HepG2 (cell line): ENCODE measurements around the gene SH3BP5. TPM values are rescaled to one million over a fixed set of nuclear protein-coding genes. Genes with fewer than 3 reads are reported as not detected.

Experiments used
- ATAC-seq: fragments of 200-7000 bp; cut with Tn5 transposase; 3 replicates; pipeline ENCODE4 v1.9.1; 2020; ENCODE audit warnings: mild to moderate bottlenecking, moderate library complexity
- BruUV-seq: library from RNA; stranded (reverse); fragments of 400-500 nt; replicated peaks from 2 replicates; lab custom pipeline; 2021; lab: Mats Ljungman, UMichigan
- CTCF ChIA-PET: fragments of 300-600 bp; formaldehyde crosslinking; extraction: SDS; loops from one replicate; lab custom pipeline; 2021; ENCODE audit warnings: low total read pairs, inconsistent platforms, low intra/inter-chr PET ratio; lab: Yijun Ruan, JAX
- POLR2A ChIA-PET: fragments of 350-600 bp; sonication (Branson Sonifier 250); formaldehyde crosslinking; loops from one replicate; lab custom pipeline; 2020; ENCODE audit warnings: antibody characterized with exemption, inconsistent platforms; lab: Yijun Ruan, JAX
- DNase-seq: peaks from one replicate; pipeline ENCODE4 v3.0.0-alpha.2; 2015; ENCODE audit warnings: low spot score
- FAIRE-seq: peaks from 3 replicates; lab custom pipeline; 2011; peaks lifted over from hg19 to GRCh38; lab: Jason Lieb, UNC
- H2AFZ ChIP-seq: one replicate; pipeline ENCODE4 v1.6.1; 2011; ENCODE audit warnings: low read length, inconsistent platforms
- H3K27ac ChIP-seq: fragments of 300-600 bp; 3 replicates; pipeline ENCODE4 v1.8.0; 2011; ENCODE audit warnings: mixed run types, mild to moderate bottlenecking, mixed read lengths, low read length, inconsistent platforms; ENCODE audit not compliant: insufficient read depth; ENCODE audit errors: extremely low read length
- H3K27me3 ChIP-seq, 2 experiments: fragments of 200-600 bp in 1 of 2; 2 replicates in 1 of 2; 3 replicates in 1 of 2; pipeline versions ENCODE4 v1.6.0 to v1.8.0; 2011; ENCODE audit warnings: low read length in 2 of 2, mild to moderate bottlenecking in 2 of 2, moderate library complexity in 2 of 2, inconsistent platforms in 1 of 2; ENCODE audit not compliant: insufficient read depth in 2 of 2, control insufficient read depth in 1 of 2
- H3K36me3 ChIP-seq, 2 experiments: fragments of 200-600 bp in 1 of 2; replicated peaks in 1 of 2; 2 replicates in 1 of 2; 3 replicates in 1 of 2; pipeline versions ENCODE4 v1.5.1 to v1.8.0; 2011; ENCODE audit warnings: low read length in 2 of 2, inconsistent platforms in 1 of 2; ENCODE audit not compliant: insufficient read depth in 2 of 2, control insufficient read depth in 1 of 2
- H3K4me1 ChIP-seq: 2 replicates; pipeline ENCODE4 v1.5.1; 2012; ENCODE audit warnings: low read length, inconsistent platforms; ENCODE audit not compliant: insufficient read depth
- H3K4me2 ChIP-seq: 2 replicates; pipeline ENCODE4 v1.6.0; 2011; ENCODE audit warnings: low read depth, low read length, inconsistent platforms
- H3K4me3 ChIP-seq, 3 experiments: fragments of 200-600 bp in 1 of 3; sonication (generic), shearing (Covaris generic) in 1 of 3; replicated peaks in 1 of 3; 2 replicates each; pipeline ENCODE4 v1.5.1; 2011 to 2016; ENCODE audit warnings: low read length in 3 of 3, inconsistent platforms in 2 of 3, low read depth in 2 of 3, mild to moderate bottlenecking in 2 of 3, control low read depth in 1 of 3, mixed read lengths in 1 of 3; ENCODE audit not compliant: insufficient read depth in 1 of 3
- H3K79me2 ChIP-seq: one replicate; pipeline ENCODE4 v1.6.1; 2011; ENCODE audit warnings: low read length, inconsistent platforms; ENCODE audit not compliant: insufficient read depth
- H3K9ac ChIP-seq: 2 replicates; pipeline ENCODE4 v1.6.0; 2011; ENCODE audit warnings: mild to moderate bottlenecking, low read depth, low read length, inconsistent platforms; ENCODE audit not compliant: insufficient read depth
- H3K9me3 ChIP-seq: 2 replicates; pipeline ENCODE4 v1.5.1; 2012; ENCODE audit warnings: mild to moderate bottlenecking, low read length
- H4K20me1 ChIP-seq: 2 replicates; pipeline ENCODE4 v1.6.0; 2011; ENCODE audit warnings: inconsistent platforms, mild to moderate bottlenecking, low read length, moderate library complexity; ENCODE audit not compliant: insufficient read depth
- ARNT2 ChIP-seq: sonication (generic); formaldehyde crosslinking; IDR thresholded peaks from 2 replicates; pipeline ENCODE4 v1.8.0; 2022; ENCODE audit warnings: mild to moderate bottlenecking, low read depth, missing genetic modification reagents, moderate library complexity
- ATRX ChIP-seq: sonication (generic); formaldehyde crosslinking; IDR thresholded peaks from 2 replicates; pipeline ENCODE4 v1.4.0; 2020; ENCODE audit warnings: missing genetic modification reagents, borderline replicate concordance
- CBX5 ChIP-seq: sonication (generic); formaldehyde crosslinking; IDR thresholded peaks from 2 replicates; pipeline ENCODE4 v1.4.0; 2020; ENCODE audit warnings: missing genetic modification reagents, borderline replicate concordance
- CHD4 ChIP-seq: fragments of 200-600 bp; sonication (generic); IDR thresholded peaks from 2 replicates; pipeline ENCODE4 v1.7.0; 2017; ENCODE audit warnings: mild to moderate bottlenecking, low read length, borderline replicate concordance
- FOXO1 ChIP-seq: sonication (generic); formaldehyde crosslinking; IDR thresholded peaks from 2 replicates; pipeline ENCODE4 v1.4.0; 2020; ENCODE audit warnings: missing genetic modification reagents
- PAX8 ChIP-seq: sonication (generic); formaldehyde crosslinking; IDR thresholded peaks from 2 replicates; pipeline ENCODE4 v1.8.0; 2022; ENCODE audit warnings: mild to moderate bottlenecking, missing genetic modification reagents, borderline replicate concordance
- SALL1 ChIP-seq: sonication (generic); formaldehyde crosslinking; IDR thresholded peaks from 2 replicates; pipeline ENCODE4 v1.8.0; 2022; ENCODE audit warnings: mild to moderate bottlenecking, missing genetic modification reagents
- ZBTB20 ChIP-seq: sonication (generic); formaldehyde crosslinking; IDR thresholded peaks from 2 replicates; pipeline ENCODE4 v1.8.1; 2023; ENCODE audit warnings: missing genetic modification reagents, low read depth, mild to moderate bottlenecking, borderline replicate concordance
- ZFP37 ChIP-seq: sonication (generic); formaldehyde crosslinking; IDR thresholded peaks from 2 replicates; pipeline ENCODE4 v1.4.0; 2020; ENCODE audit warnings: missing genetic modification reagents, borderline replicate concordance
- ZNF235 ChIP-seq: sonication (generic); formaldehyde crosslinking; IDR thresholded peaks from 2 replicates; pipeline ENCODE4 v1.8.1; 2023; ENCODE audit warnings: mild to moderate bottlenecking, missing genetic modification reagents, borderline replicate concordance
- ZNF264 ChIP-seq: sonication (generic); formaldehyde crosslinking; IDR thresholded peaks from 2 replicates; pipeline ENCODE4 v1.4.0; 2020; ENCODE audit warnings: missing genetic modification reagents
- ZNF34 ChIP-seq: sonication (generic); formaldehyde crosslinking; IDR thresholded peaks from 2 replicates; pipeline ENCODE4 v1.4.0; 2020; ENCODE audit warnings: mild to moderate bottlenecking, missing genetic modification reagents, borderline replicate concordance
- ZNF383 ChIP-seq: sonication (generic); formaldehyde crosslinking; IDR thresholded peaks from 2 replicates; pipeline ENCODE4 v1.4.0; 2020; ENCODE audit warnings: missing genetic modification reagents, mild to moderate bottlenecking, borderline replicate concordance
- ZNF44 ChIP-seq: sonication (generic); formaldehyde crosslinking; IDR thresholded peaks from 2 replicates; pipeline ENCODE4 v1.5.1; 2020; ENCODE audit warnings: mild to moderate bottlenecking, missing genetic modification reagents
- ZNF605 ChIP-seq: sonication (generic); formaldehyde crosslinking; IDR thresholded peaks from 2 replicates; pipeline ENCODE4 v1.8.0; 2022; ENCODE audit warnings: mild to moderate bottlenecking, missing genetic modification reagents
- ZNF660 ChIP-seq: sonication (generic); formaldehyde crosslinking; IDR thresholded peaks from 2 replicates; pipeline ENCODE4 v1.5.1; 2020; ENCODE audit warnings: mild to moderate bottlenecking, low read depth, missing genetic modification reagents, borderline replicate concordance
- ZNF766 ChIP-seq: sonication (generic); formaldehyde crosslinking; IDR thresholded peaks from 2 replicates; pipeline ENCODE4 v1.5.0; 2020; ENCODE audit warnings: missing genetic modification reagents, borderline replicate concordance
- ZSCAN31 ChIP-seq: sonication (generic); formaldehyde crosslinking; IDR thresholded peaks from 2 replicates; pipeline ENCODE4 v1.5.0; 2020; ENCODE audit warnings: low read depth, mild to moderate bottlenecking, missing genetic modification reagents
- WGBS: methylation state at CpG from one replicate; pipeline ENCODE4 v1.1.6; 2017; ENCODE audit warnings: low lambda C conversion rate; 5-methylcytosine and 5-hydroxymethylcytosine counted together
- in situ Hi-C: cut with HindIII; loops from 2 replicates; pipeline ENCODE4 v1.10.0; 2017; ENCODE audit warnings: low pct_unique_long_range_greater_than_20kb; ENCODE audit not compliant: extremely low pct_ligation_motif_present
- intact Hi-C: fragments of 100-400 bp; cut with micrococcal nuclease; formaldehyde crosslinking; loops from one replicate; pipeline ENCODE4 v1.10.0; 2022; ENCODE audit not compliant: unreplicated experiment
- polyA plus RNA-seq, 8 experiments: library from polyadenylated mRNA; depleted of rRNA in 3 of 8; stranded (reverse) in 7 of 8; unstranded in 1 of 8; fragments of >200 nt; fragmentation: Illumina TruSeq in 4 of 8; extraction: Trizol in 4 of 8; gene quantifications; 2 replicates each; pipeline versions ENCODE4 v1.2.1 to v1.2.3, GENCODE V29; 2011 to 2016; ENCODE audit warnings: low read depth in 4 of 8, missing spikeins in 1 of 8, mixed read lengths in 1 of 8; ENCODE audit not compliant: insufficient read depth in 1 of 8
- total RNA-seq, 5 experiments: library from RNA; depleted of rRNA; stranded (reverse); fragments of >200 nt; fragmentation: Illumina TruSeq; extraction: Trizol; gene quantifications; 2 replicates each; pipeline ENCODE4 v1.2.3, GENCODE V29; 2016; ENCODE audit warnings: low read depth in 1 of 5
- TF ChIP-seq, protein P1 (sequence below): sonication (generic); formaldehyde crosslinking; conservative IDR thresholded peaks from 2 replicates; pipeline ENCODE4 v1.4.0; 2020; ENCODE audit warnings: missing genetic modification reagents
- TF ChIP-seq, protein P2 (sequence below): IDR thresholded peaks from 2 replicates; pipeline ENCODE4 v1.6.1; 2016; ENCODE audit warnings: missing compliant biosample characterization, missing genetic modification reagents, borderline replicate concordance

SH3BP5 gene
- total and polyA plus RNA-seq, 2 of the 13 experiments (the other 11 are each of a cell fraction or from before 2014, with no cell fraction given): 0.09 to 0.16 TPM

DNA sequence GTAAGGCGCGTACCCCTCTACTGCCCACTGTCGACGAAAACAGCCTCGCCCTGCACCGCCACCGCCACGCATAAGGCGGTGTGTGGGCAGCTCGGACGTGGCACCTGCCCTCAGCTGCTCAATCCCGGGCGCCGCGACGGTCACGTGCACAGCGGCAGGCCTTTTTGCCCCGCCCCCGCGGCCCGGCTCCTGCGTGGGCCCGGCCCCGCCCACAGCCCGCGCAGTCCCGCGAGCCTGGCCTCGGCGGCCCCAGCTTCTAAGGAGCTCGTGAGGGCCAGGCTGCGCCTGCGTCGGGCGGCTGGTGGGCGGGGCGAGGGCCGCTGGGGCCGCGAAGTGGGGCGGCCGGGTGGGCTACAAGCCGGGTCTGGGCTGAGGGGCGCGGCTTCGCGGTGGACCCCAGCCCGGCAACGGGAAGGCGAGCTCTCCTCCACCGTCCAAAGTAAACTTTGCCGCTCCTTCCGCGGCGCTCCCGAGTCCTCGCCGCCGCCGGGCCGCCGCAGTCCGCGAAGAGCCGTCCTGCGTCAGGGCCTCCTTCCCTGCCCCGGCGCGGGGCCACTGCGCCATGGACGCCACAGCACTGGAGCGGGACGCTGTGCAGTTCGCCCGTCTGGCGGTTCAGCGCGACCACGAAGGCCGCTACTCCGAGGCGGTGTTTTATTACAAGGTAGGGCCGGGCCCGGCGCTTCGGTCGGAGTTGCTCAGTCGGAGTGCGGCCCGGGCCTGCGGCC, 126.3 kb downstream of the SH3BP5 start, which contains the start of gene CAPN7:
CAPN7 (plus strand) TSS at position 313 of the 728 bp plus-strand sequence; CDS start at position 563, 250 bp downstream.
- Histone ChIP-seq H3K9ac (peak within 1 kb of the TSS; percentile 98), H3K27ac (peak within 1 kb of the TSS; percentile 94), H3K4me2 (peak within 1 kb of the TSS; percentile 80), H2AFZ (peak within 1 kb of the TSS; percentile 25), H3K4me3 (peak within 1 kb of the TSS; percentile 76 to 90 (median 87)), H3K9me3 (no peaks in the 10 kb centered on the region), H4K20me1 (peaks cover 10% of the 10 kb centered on the region; the same call in 1 of the 2 replicates), H3K27me3 (no peaks in the 10 kb centered on the region), H3K36me3 (peaks cover 3 to 7% of the 10 kb centered on the region in 2 experiments; a peak in 2 of 5 replicates), H3K79me2 (peaks cover 38% of the 10 kb centered on the region), H3K4me1 (peaks cover 51% of the 10 kb centered on the region)
- peak; percentile 91 for ATAC-seq
- no TSS peak for BruUV-seq
- WGBS: 0% methylated on average over 26 of the region's 92 CpGs
- CTCF ChIA-PET: no interaction called here
- intact Hi-C loops: loop anchor here (5.0 to 10.0 kb wide), 5 partner anchors 34 to 349 kb away; partner anchors contain the start of gene NR2C2
- POLR2A ChIA-PET: interaction anchor here (0.8 to 2.8 kb wide), 12 partner anchors 9 to 555 kb away, joined by 3 to 13 read pairs (median 3); partner anchors contain the start of genes CCDC174 and RBSN
- in situ Hi-C loops: loop anchor here (10.0 kb wide), 2 partner anchors 91 to 199 kb away; no protein-coding TSS in a partner anchor
- no peak for FAIRE-seq
- peak; percentile 85 for DNase-seq
- no peak; the same call in 1 of the 2 replicates for TF ChIP-seq ZBTB20
- TF ChIP-seq ATRX: no peak
- TF ChIP-seq ARNT2: peak; percentile 55
- TF ChIP-seq ZNF660: no peak
- TF ChIP-seq FOXO1: peak; percentile 66
- peak; percentile 88; the same call in 1 of the 2 replicates for TF ChIP-seq PAX8 (CRISPR knock-in tag)
- peak; percentile 88 for TF ChIP-seq SALL1 (CRISPR knock-in tag)
- TF ChIP-seq ZNF383 (CRISPR knock-in tag): 0 out of 2 replicates have a peak, but pooled peaks have one; percentile 33
- TF ChIP-seq CHD4: no peak
- TF ChIP-seq, protein P1, sequence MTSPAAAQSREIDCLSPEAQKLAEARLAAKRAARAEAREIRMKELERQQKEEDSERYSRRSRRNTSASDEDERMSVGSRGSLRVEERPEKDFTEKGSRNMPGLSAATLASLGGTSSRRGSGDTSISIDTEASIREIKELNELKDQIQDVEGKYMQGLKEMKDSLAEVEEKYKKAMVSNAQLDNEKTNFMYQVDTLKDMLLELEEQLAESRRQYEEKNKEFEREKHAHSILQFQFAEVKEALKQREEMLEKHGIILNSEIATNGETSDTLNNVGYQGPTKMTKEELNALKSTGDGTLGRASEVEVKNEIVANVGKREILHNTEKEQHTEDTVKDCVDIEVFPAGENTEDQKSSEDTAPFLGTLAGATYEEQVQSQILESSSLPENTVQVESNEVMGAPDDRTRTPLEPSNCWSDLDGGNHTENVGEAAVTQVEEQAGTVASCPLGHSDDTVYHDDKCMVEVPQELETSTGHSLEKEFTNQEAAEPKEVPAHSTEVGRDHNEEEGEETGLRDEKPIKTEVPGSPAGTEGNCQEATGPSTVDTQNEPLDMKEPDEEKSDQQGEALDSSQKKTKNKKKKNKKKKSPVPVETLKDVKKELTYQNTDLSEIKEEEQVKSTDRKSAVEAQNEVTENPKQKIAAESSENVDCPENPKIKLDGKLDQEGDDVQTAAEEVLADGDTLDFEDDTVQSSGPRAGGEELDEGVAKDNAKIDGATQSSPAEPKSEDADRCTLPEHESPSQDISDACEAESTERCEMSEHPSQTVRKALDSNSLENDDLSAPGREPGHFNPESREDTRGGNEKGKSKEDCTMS (CRISPR knock-in tag): no peak
- TF ChIP-seq ZNF34: 0 out of 2 replicates have a peak, but pooled peaks have one; percentile 50
- TF ChIP-seq ZNF605 (CRISPR knock-in tag): 0 out of 2 replicates have a peak, but pooled peaks have one; percentile 43
- TF ChIP-seq ZNF235 (CRISPR knock-in tag): peak; percentile 54; the same call in 1 of the 2 replicates
- no peak for TF ChIP-seq CBX5
- TF ChIP-seq ZFP37: no peak; the same call in 1 of the 2 replicates
- no peak; the same call in 1 of the 2 replicates for TF ChIP-seq ZNF44 (CRISPR knock-in tag)
- TF ChIP-seq, protein P2, sequence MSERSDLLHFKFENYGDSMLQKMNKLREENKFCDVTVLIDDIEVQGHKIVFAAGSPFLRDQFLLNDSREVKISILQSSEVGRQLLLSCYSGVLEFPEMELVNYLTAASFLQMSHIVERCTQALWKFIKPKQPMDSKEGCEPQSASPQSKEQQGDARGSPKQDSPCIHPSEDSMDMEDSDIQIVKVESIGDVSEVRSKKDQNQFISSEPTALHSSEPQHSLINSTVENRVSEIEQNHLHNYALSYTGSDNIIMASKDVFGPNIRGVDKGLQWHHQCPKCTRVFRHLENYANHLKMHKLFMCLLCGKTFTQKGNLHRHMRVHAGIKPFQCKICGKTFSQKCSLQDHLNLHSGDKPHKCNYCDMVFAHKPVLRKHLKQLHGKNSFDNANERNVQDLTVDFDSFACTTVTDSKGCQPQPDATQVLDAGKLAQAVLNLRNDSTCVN (CRISPR knock-in tag): no peak; the same call in 1 of the 2 replicates
- TF ChIP-seq ZSCAN31 (CRISPR knock-in tag): no peak; the same call in 1 of the 2 replicates
- peak; percentile 76; the same call in 1 of the 2 replicates for TF ChIP-seq ZNF766
- TF ChIP-seq ZNF264 (CRISPR knock-in tag): peak; percentile 31; the same call in 1 of the 2 replicates
